HEK293 (cell line): Measurements from ENCODE around the gene SPON1.

Experiments
- BCL11A ChIP-seq: fragments of 450-650 bp; formaldehyde crosslinking; IDR thresholded peaks from 2 replicates; pipeline ENCODE4 v1.5.1; 2016; ENCODE audit warnings: low read depth, missing biosample characterization, missing genetic modification characterization
- HOXD13 ChIP-seq: sonication (generic); formaldehyde crosslinking; IDR thresholded peaks from 2 replicates; pipeline ENCODE4 v1.8.0; 2022; ENCODE audit warnings: missing genetic modification reagents, borderline replicate concordance
- REPIN1 ChIP-seq: fragments of 450-650 bp; formaldehyde crosslinking; IDR thresholded peaks from 2 replicates; pipeline ENCODE4 v1.5.1; 2017; ENCODE audit warnings: missing biosample characterization, missing genetic modification characterization, low read depth
- REST ChIP-seq: fragments of 450-650 bp; formaldehyde crosslinking; IDR thresholded peaks from 2 replicates; pipeline ENCODE4 v1.5.1; 2016; ENCODE audit warnings: missing biosample characterization, missing genetic modification characterization
- TCF7L2 ChIP-seq: IDR thresholded peaks from 2 replicates; pipeline ENCODE4 v1.6.1; 2011; ENCODE audit warnings: low read depth, mild to moderate bottlenecking, inconsistent platforms, low read length, moderate library complexity, borderline replicate concordance
- ZBTB7A ChIP-seq: fragments of 450-650 bp; formaldehyde crosslinking; IDR thresholded peaks from 2 replicates; pipeline ENCODE4 v1.5.1; 2016; ENCODE audit warnings: low read depth, missing biosample characterization, missing genetic modification characterization
- ZNF121 ChIP-seq: fragments of 450-650 bp; formaldehyde crosslinking; IDR thresholded peaks from 2 replicates; pipeline ENCODE4 v1.5.1; 2016; ENCODE audit warnings: missing biosample characterization, missing genetic modification characterization
- ZNF148 ChIP-seq: fragments of 450-650 bp; formaldehyde crosslinking; IDR thresholded peaks from 2 replicates; pipeline ENCODE4 v1.5.0; 2017; ENCODE audit warnings: missing biosample characterization, missing genetic modification characterization, borderline replicate concordance
- ZNF16 ChIP-seq: fragments of 450-650 bp; formaldehyde crosslinking; IDR thresholded peaks from 2 replicates; pipeline ENCODE4 v1.5.1; 2016; ENCODE audit warnings: low read depth, missing biosample characterization, missing genetic modification characterization
- ZNF274 ChIP-seq, 2 experiments: fragments of 200-500 bp in 1 of 2; fragments of 450-650 bp in 1 of 2; sonication (Bioruptor generic) in 1 of 2; formaldehyde crosslinking in 1 of 2; IDR thresholded peaks; 2 replicates each; pipeline versions ENCODE4 v1.5.1 to v1.6.1; 2014 to 2016; ENCODE audit warnings: borderline replicate concordance in 1 of 2, inconsistent platforms in 1 of 2, low read length in 1 of 2, missing biosample characterization in 1 of 2, missing genetic modification characterization in 1 of 2
- TF ChIP-seq, protein P1 (sequence below): fragments of 450-650 bp; formaldehyde crosslinking; IDR thresholded peaks from 2 replicates; pipeline ENCODE4 v1.5.1; 2016; ENCODE audit warnings: missing biosample characterization, missing genetic modification characterization
- TF ChIP-seq, protein P2 (sequence below): fragments of 450-650 bp; formaldehyde crosslinking; IDR thresholded peaks from 2 replicates; pipeline ENCODE4 v1.5.1; 2016; ENCODE audit warnings: missing biosample characterization, missing genetic modification characterization, low read depth
- TF ChIP-seq, protein P3 (sequence below): fragments of 450-650 bp; formaldehyde crosslinking; IDR thresholded peaks from 2 replicates; pipeline ENCODE4 v1.5.1; 2016; ENCODE audit warnings: missing biosample characterization, missing genetic modification characterization

GRCh38 chr11:13970986-13971385, 8.5 kb downstream of the SPON1 start:
- TF ChIP-seq, protein P1, sequence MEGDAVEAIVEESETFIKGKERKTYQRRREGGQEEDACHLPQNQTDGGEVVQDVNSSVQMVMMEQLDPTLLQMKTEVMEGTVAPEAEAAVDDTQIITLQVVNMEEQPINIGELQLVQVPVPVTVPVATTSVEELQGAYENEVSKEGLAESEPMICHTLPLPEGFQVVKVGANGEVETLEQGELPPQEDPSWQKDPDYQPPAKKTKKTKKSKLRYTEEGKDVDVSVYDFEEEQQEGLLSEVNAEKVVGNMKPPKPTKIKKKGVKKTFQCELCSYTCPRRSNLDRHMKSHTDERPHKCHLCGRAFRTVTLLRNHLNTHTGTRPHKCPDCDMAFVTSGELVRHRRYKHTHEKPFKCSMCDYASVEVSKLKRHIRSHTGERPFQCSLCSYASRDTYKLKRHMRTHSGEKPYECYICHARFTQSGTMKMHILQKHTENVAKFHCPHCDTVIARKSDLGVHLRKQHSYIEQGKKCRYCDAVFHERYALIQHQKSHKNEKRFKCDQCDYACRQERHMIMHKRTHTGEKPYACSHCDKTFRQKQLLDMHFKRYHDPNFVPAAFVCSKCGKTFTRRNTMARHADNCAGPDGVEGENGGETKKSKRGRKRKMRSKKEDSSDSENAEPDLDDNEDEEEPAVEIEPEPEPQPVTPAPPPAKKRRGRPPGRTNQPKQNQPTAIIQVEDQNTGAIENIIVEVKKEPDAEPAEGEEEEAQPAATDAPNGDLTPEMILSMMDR (tag by site-specific recombination) = peak; percentile 54
- no peak for TF ChIP-seq ZNF16 (tag by site-specific recombination)
- no peak for TF ChIP-seq HOXD13 (CRISPR knock-in tag)
- no peak for TF ChIP-seq REPIN1 (tag by site-specific recombination)
- no peak for TF ChIP-seq ZNF121 (tag by site-specific recombination)
- TF ChIP-seq, protein P2, sequence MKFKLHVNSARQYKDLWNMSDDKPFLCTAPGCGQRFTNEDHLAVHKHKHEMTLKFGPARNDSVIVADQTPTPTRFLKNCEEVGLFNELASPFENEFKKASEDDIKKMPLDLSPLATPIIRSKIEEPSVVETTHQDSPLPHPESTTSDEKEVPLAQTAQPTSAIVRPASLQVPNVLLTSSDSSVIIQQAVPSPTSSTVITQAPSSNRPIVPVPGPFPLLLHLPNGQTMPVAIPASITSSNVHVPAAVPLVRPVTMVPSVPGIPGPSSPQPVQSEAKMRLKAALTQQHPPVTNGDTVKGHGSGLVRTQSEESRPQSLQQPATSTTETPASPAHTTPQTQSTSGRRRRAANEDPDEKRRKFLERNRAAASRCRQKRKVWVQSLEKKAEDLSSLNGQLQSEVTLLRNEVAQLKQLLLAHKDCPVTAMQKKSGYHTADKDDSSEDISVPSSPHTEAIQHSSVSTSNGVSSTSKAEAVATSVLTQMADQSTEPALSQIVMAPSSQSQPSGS (tag by site-specific recombination) = no peak
- no peak for TF ChIP-seq ZNF148 (tag by site-specific recombination)
- TF ChIP-seq, protein P3, sequence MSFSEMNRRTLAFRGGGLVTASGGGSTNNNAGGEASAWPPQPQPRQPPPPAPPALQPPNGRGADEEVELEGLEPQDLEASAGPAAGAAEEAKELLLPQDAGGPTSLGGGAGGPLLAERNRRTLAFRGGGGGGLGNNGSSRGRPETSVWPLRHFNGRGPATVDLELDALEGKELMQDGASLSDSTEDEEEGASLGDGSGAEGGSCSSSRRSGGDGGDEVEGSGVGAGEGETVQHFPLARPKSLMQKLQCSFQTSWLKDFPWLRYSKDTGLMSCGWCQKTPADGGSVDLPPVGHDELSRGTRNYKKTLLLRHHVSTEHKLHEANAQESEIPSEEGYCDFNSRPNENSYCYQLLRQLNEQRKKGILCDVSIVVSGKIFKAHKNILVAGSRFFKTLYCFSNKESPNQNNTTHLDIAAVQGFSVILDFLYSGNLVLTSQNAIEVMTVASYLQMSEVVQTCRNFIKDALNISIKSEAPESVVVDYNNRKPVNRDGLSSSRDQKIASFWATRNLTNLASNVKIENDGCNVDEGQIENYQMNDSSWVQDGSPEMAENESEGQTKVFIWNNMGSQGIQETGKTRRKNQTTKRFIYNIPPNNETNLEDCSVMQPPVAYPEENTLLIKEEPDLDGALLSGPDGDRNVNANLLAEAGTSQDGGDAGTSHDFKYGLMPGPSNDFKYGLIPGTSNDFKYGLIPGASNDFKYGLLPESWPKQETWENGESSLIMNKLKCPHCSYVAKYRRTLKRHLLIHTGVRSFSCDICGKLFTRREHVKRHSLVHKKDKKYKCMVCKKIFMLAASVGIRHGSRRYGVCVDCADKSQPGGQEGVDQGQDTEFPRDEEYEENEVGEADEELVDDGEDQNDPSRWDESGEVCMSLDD (tag by site-specific recombination) = no peak
- no peak for TF ChIP-seq ZNF274 (IDR thresholded peaks at IDR 0.05; ENCODE audit: low read length)
- no peak for TF ChIP-seq ZNF274 (tag by site-specific recombination; IDR thresholded peaks at IDR 0.05; ENCODE audit: borderline replicate concordance)
- no peak for TF ChIP-seq BCL11A
- TF ChIP-seq ZBTB7A (tag by site-specific recombination) = no peak
- no peak for TF ChIP-seq TCF7L2
- TF ChIP-seq REST (tag by site-specific recombination) = no peak
